Mesendoderm (in vitro differentiated cells): ENCODE results near the gene GSTO2.

Source experiments
- DNase-seq: peaks from one replicate; pipeline ENCODE4 v3.0.0; 2013
- H2AK5ac ChIP-seq: 2 replicates; pipeline ENCODE4 v1.6.1; 2013; ENCODE audit warnings: low read length, inconsistent platforms
- H2BK120ac ChIP-seq: 2 replicates; pipeline ENCODE4 v1.6.1; 2013; ENCODE audit warnings: low read depth, mild to moderate bottlenecking, low read length, moderate library complexity, mixed read lengths
- H2BK15ac ChIP-seq: replicated peaks from 2 replicates; pipeline ENCODE4 v1.6.1; 2013; ENCODE audit warnings: low read depth, mild to moderate bottlenecking, moderate library complexity
- H2BK5ac ChIP-seq: 2 replicates; pipeline ENCODE4 v1.6.1; 2013; ENCODE audit warnings: low read length, inconsistent platforms
- H3K18ac ChIP-seq: 2 replicates; pipeline ENCODE4 v1.6.1; 2013; ENCODE audit warnings: mild to moderate bottlenecking, low read length, mixed read lengths
- H3K23ac ChIP-seq: one replicate; pipeline ENCODE4 v1.6.1; 2013; ENCODE audit warnings: low read length
- H3K27ac ChIP-seq: 2 replicates; pipeline ENCODE4 v1.5.1; 2013; ENCODE audit warnings: low read depth, mild to moderate bottlenecking, inconsistent platforms, low read length, moderate library complexity
- H3K27me3 ChIP-seq: 2 replicates; pipeline ENCODE4 v1.6.1; 2013; ENCODE audit warnings: low read length, control low read depth, mild to moderate bottlenecking, inconsistent platforms; ENCODE audit not compliant: insufficient read depth, poor library complexity
- H3K36me3 ChIP-seq: 2 replicates; pipeline ENCODE4 v1.6.1; 2013; ENCODE audit warnings: low read length, inconsistent platforms; ENCODE audit not compliant: control insufficient read depth, insufficient read depth
- H3K4ac ChIP-seq: one replicate; pipeline ENCODE4 v1.6.1; 2013; ENCODE audit warnings: low read depth, mild to moderate bottlenecking, low read length, moderate library complexity
- H3K4me1 ChIP-seq: 2 replicates; pipeline ENCODE4 v1.6.1; 2013; ENCODE audit warnings: low read depth, low read length, inconsistent platforms; ENCODE audit not compliant: control insufficient read depth
- H3K4me2 ChIP-seq: 2 replicates; pipeline ENCODE4 v1.6.1; 2013; ENCODE audit warnings: low read length
- H3K4me3 ChIP-seq: 2 replicates; pipeline ENCODE4 v1.5.1; 2013; ENCODE audit warnings: mild to moderate bottlenecking, low read length
- H3K56ac ChIP-seq: one replicate; pipeline ENCODE4 v1.6.1; 2013; ENCODE audit warnings: low read length
- H3K79me1 ChIP-seq: 2 replicates; pipeline ENCODE4 v1.6.1; 2013; ENCODE audit warnings: low read length, inconsistent platforms
- H3K79me2 ChIP-seq: 2 replicates; pipeline ENCODE4 v1.6.1; 2013; ENCODE audit warnings: mild to moderate bottlenecking, low read length; ENCODE audit not compliant: control insufficient read depth, insufficient read depth
- H3K9ac ChIP-seq: 2 replicates; pipeline ENCODE4 v1.6.1; 2013; ENCODE audit warnings: low read length, inconsistent platforms
- H4K5ac ChIP-seq: one replicate; pipeline ENCODE4 v1.6.1; 2013; ENCODE audit warnings: low read length
- H4K8ac ChIP-seq: one replicate; pipeline ENCODE4 v1.6.1; 2013; ENCODE audit warnings: low read depth, mild to moderate bottlenecking, control low read depth, low read length, moderate library complexity
- WGBS: extraction: QIAGEN DNeasy Blood & Tissue Kit; methylation state at CpG from one replicate; pipeline ENCODE4 v1.1.7; 2013; ENCODE audit warnings: low lambda C conversion rate, missing lambda C conversion rate; ENCODE audit not compliant: insufficient coverage; ENCODE audit errors: extremely low coverage; 5-methylcytosine and 5-hydroxymethylcytosine counted together

GSTO2 gene

DNA sequence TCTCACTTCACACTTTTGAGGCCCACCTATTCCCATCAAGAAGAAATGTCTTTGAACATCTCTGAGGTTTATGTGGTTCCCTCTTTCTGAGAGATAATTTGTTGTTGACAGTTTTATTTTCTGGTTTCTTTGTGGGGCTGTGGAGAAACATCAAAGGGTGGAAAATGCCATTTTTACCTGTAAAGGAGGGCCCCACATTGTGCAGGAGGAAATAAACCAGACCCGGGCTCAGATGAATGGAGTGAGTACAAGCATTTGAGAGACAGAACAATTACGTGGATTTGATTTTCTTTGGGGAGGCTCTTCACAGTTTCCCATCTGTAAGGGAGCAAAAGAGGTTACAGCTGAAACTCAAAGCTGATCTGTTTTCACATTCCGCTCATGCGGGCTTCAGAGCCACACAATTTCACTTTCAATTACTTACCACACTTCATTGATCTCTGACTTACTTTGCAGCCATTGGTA lies 39.5 kb downstream of the GSTO2 start:
- Histone ChIP-seq H3K4ac (no peak overlapping the region), H3K36me3 (peaks cover 4% of the 10 kb centered on the region), H2AK5ac (no peak overlapping the region), H3K18ac (no peak overlapping the region), H2BK15ac (no peak overlapping the region), H3K56ac (no peak overlapping the region), H2BK5ac (no peak overlapping the region), H3K79me1 (peaks cover 19% of the 10 kb centered on the region), H3K79me2 (peaks cover 3% of the 10 kb centered on the region), H3K27me3 (no peaks in the 10 kb centered on the region), H2BK120ac (no peak overlapping the region), H4K8ac (no peak overlapping the region), H3K4me3 (no peak overlapping the region), H3K27ac (no peak overlapping the region), H3K4me2 (no peak overlapping the region), H3K9ac (no peak overlapping the region), H3K4me1 (no peaks in the 10 kb centered on the region), H4K5ac (no peak overlapping the region), H3K23ac (no peak overlapping the region)
- no peak for DNase-seq
- no CpG with 5 or more reads among the region's 4 CpGs for WGBS

GRCh38 chr10:104309980-104310978 lies 41.3 kb downstream of the GSTO2 start:
- Histone ChIP-seq H3K27me3 (no peaks in the 10 kb centered on the region), H4K5ac (no peak overlapping the region), H3K4me2 (no peak overlapping the region), H3K18ac (no peak overlapping the region), H3K56ac (no peak overlapping the region), H2BK15ac (no peak overlapping the region), H3K23ac (no peak overlapping the region), H4K8ac (no peak overlapping the region), H2BK120ac (no peak overlapping the region), H3K9ac (no peak overlapping the region), H3K79me1 (peaks cover 28% of the 10 kb centered on the region), H3K27ac (no peak overlapping the region), H2BK5ac (no peak overlapping the region), H3K79me2 (peaks cover 15% of the 10 kb centered on the region), H2AK5ac (no peak overlapping the region), H3K4me1 (no peaks in the 10 kb centered on the region), H3K4me3 (no peak overlapping the region), H3K4ac (no peak overlapping the region), H3K36me3 (peaks cover 11% of the 10 kb centered on the region)
- WGBS: no CpG with 5 or more reads among the region's 15 CpGs
- no peak for DNase-seq

GRCh38 chr10:104311184-104311720 lies 42.3 kb downstream of the GSTO2 start:
- Histone ChIP-seq H3K56ac (no peak overlapping the region), H3K4me1 (no peaks in the 10 kb centered on the region), H2BK15ac (no peak overlapping the region), H3K36me3 (peaks cover 11% of the 10 kb centered on the region), H3K4ac (no peak overlapping the region), H3K27me3 (no peaks in the 10 kb centered on the region), H2BK120ac (no peak overlapping the region), H4K8ac (no peak overlapping the region), H3K79me1 (peaks cover 31% of the 10 kb centered on the region), H3K79me2 (peaks cover 19% of the 10 kb centered on the region), H2AK5ac (no peak overlapping the region), H3K9ac (no peak overlapping the region), H3K4me2 (no peak overlapping the region), H4K5ac (no peak overlapping the region), H3K18ac (no peak overlapping the region), H3K23ac (no peak overlapping the region), H2BK5ac (no peak overlapping the region), H3K4me3 (no peak overlapping the region), H3K27ac (no peak overlapping the region)
- WGBS: no CpG with 5 or more reads among the region's 5 CpGs
- no peak for DNase-seq

DNA sequence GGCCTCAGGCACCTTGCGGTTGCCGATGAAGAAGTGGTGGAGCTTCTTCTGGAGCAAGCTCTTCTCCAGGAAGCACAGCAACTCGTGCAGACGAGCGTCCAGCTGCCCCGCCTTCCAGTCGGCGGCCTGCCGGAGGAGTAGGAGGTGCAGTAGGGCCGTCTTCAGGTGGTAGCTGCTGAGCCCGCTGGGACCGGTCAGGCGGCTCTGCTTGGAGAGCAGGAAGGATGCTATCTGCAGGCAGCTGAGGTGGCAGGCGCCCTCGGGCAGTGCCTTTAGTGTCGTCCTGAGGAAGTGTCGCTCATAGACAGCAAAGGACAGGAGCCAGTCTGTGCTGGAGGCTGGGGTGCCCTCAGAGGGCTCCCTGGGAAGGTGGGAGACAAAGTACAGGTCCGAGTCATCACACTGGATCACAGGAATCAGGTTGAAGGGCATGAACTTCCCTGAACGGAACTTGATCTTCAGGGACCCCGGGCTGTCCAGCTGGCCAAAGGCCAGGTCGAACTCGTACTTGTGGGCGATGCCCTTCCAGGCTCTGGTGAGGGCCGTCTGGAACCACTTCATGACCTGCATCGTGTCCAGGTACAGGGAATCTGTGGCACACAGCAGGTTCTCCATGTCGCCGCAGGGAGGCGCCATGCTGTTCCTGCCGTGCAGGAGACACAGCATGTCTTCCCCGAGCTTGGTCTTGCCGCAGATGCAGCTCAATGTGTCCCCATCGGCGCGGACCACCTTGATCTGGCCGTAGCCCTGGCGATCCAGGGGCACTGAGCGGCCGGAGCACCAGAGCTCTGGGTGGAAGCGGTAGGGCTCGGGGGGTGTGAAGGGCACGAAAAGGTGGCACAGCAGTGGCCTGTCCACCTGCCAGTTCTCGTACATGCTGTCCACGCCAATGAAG lies 45.9 kb downstream of the GSTO2 start:
- H3K36me3 ChIP-seq: peaks cover 11% of the 10 kb centered on the region
- H3K9ac ChIP-seq: no peak overlapping the region
- H3K79me2 ChIP-seq: peaks cover 49% of the 10 kb centered on the region
- H4K5ac ChIP-seq: no peak overlapping the region
- no peak overlapping the region for H3K18ac ChIP-seq
- H2BK120ac ChIP-seq: no peak overlapping the region
- no peak overlapping the region for H3K4me2 ChIP-seq
- peaks cover 47% of the 10 kb centered on the region for H3K79me1 ChIP-seq
- no peaks in the 10 kb centered on the region for H3K27me3 ChIP-seq
- no peak overlapping the region for H2BK15ac ChIP-seq
- no peak overlapping the region for H3K4ac ChIP-seq
- H2AK5ac ChIP-seq: no peak overlapping the region
- H4K8ac ChIP-seq: no peak overlapping the region
- DNase-seq: no peak
- H2BK5ac ChIP-seq: no peak overlapping the region
- H3K56ac ChIP-seq: no peak overlapping the region
- H3K23ac ChIP-seq: no peak overlapping the region
- no CpG with 5 or more reads among the region's 43 CpGs for WGBS
- H3K27ac ChIP-seq: no peak overlapping the region
- peaks cover 13% of the 10 kb centered on the region for H3K4me1 ChIP-seq
- H3K4me3 ChIP-seq: no peak overlapping the region

- H3K4me3 ChIP-seq: no peak overlapping the region
These were observed 46.5 kb downstream of the GSTO2 start for GRCh38 chr10:104315486-104315921.

More at GRCh38 chr10:104315486-104315921, 46.5 kb downstream of the GSTO2 start:
- H3K4ac ChIP-seq: no peak overlapping the region
- H3K36me3 ChIP-seq: peaks cover 11% of the 10 kb centered on the region
- no CpG with 5 or more reads among the region's 22 CpGs for WGBS
- no peaks in the 10 kb centered on the region for H3K27me3 ChIP-seq
- no peak for DNase-seq
- H3K4me1 ChIP-seq: peaks cover 13% of the 10 kb centered on the region
- no peak overlapping the region for H3K56ac ChIP-seq
- no peak overlapping the region for H3K9ac ChIP-seq
- H2BK15ac ChIP-seq: no peak overlapping the region
- no peak overlapping the region for H3K18ac ChIP-seq
- peaks cover 54% of the 10 kb centered on the region for H3K79me2 ChIP-seq
- no peak overlapping the region for H2BK5ac ChIP-seq
- no peak overlapping the region for H4K5ac ChIP-seq
- no peak overlapping the region for H2BK120ac ChIP-seq
- H4K8ac ChIP-seq: no peak overlapping the region
- no peak overlapping the region for H3K23ac ChIP-seq
- H3K4me2 ChIP-seq: no peak overlapping the region
- no peak overlapping the region for H3K27ac ChIP-seq
- H3K79me1 ChIP-seq: peaks cover 48% of the 10 kb centered on the region
- H2AK5ac ChIP-seq: no peak overlapping the region
